Right lobe of liver (tissue), 4 donors: ENCODE measurements around the gene TSPAN13.

ENCODE experiments used
- CTCF ChIP-seq, 4 donors: fragments of 200-600 bp in 3 of 4; fragments of 450-650 bp in 1 of 4; IDR thresholded peaks; one replicate each; pipeline versions ENCODE4 v1.5.1 to v1.8.0; 2016 to 2022; ENCODE audit warnings: antibody characterized with exemption in 4 of 4, mild to moderate bottlenecking in 2 of 4
- POLR2A ChIP-seq: fragments of 450-650 bp; IDR thresholded peaks from one replicate; pipeline ENCODE4 v1.6.1; 2017; ENCODE audit warnings: antibody characterized with exemption, mild to moderate bottlenecking
- donor health status: DM: no; HTN: no; CAD: no.
- donor health status: DM: no; HTN: no; CAD: no.
- donor health status: DM: no; HTN: yes; CAD: no.

GRCh38 chr7:16817536-16817935 is 64.0 kb downstream of the TSPAN13 start:
- no peak for TF ChIP-seq POLR2A
- TF ChIP-seq CTCF (IDR thresholded peaks at IDR 0.05), result no peak
